ENCODE measurements around the gene TMEM125.

DNA sequence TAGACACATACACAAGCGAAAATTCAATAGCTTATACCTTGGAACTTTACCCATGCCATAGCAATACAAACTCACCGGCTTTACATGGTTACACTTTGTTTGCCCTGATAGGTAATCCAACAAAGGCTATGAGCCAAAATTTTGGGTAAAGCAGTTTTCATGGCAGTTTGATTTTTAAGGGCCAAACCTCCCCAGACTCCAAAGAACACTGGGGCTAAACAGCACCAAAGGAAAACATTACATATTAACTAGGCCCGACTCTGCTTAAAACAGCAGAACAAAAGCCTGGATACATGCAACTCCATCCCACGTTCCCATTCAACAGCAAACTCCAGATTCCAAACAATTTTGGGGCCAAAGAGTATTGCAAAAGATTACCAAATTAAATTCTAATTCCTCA, 4.4 kb upstream of the TMEM125 start:
- TF ChIP-seq, protein P1, sequence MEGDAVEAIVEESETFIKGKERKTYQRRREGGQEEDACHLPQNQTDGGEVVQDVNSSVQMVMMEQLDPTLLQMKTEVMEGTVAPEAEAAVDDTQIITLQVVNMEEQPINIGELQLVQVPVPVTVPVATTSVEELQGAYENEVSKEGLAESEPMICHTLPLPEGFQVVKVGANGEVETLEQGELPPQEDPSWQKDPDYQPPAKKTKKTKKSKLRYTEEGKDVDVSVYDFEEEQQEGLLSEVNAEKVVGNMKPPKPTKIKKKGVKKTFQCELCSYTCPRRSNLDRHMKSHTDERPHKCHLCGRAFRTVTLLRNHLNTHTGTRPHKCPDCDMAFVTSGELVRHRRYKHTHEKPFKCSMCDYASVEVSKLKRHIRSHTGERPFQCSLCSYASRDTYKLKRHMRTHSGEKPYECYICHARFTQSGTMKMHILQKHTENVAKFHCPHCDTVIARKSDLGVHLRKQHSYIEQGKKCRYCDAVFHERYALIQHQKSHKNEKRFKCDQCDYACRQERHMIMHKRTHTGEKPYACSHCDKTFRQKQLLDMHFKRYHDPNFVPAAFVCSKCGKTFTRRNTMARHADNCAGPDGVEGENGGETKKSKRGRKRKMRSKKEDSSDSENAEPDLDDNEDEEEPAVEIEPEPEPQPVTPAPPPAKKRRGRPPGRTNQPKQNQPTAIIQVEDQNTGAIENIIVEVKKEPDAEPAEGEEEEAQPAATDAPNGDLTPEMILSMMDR (IDR thresholded peaks at IDR 0.05; ENCODE audit: insufficient read depth, low read length) = no peak
- TF ChIP-seq REST (IDR thresholded peaks at IDR 0.05; ENCODE audit: insufficient replicate concordance, low read depth) = no peak
- TF ChIP-seq POLR2AphosphoS5 (IDR thresholded peaks at IDR 0.05; ENCODE audit: low read depth) = no peak
